ENCODE measurements around the gene PAF1. TPM values are rescaled to one million over a fixed set of nuclear protein-coding genes. Genes with fewer than 3 reads are reported as not detected.

PAF1 gene
- total RNA-seq, 2 donors from 2014 or later: 34.8 to 54.3 TPM

DNA sequence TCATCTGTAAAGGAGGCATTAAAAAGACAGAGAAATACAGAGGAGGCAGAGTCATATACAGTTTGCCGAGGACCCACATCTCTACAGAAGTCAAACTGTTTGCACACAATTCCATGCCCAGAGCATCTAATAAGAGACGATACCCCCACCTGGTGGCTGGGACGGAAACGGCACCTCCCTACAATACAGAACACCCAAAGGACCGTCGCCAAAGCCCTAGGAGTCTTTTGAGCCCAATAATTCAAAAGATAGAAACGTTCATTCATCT lies 20.9 kb upstream of the PAF1 start:
- peak; percentile 97 for DNase-seq (ENCODE audit: low spot score)
- TF ChIP-seq, protein P1, sequence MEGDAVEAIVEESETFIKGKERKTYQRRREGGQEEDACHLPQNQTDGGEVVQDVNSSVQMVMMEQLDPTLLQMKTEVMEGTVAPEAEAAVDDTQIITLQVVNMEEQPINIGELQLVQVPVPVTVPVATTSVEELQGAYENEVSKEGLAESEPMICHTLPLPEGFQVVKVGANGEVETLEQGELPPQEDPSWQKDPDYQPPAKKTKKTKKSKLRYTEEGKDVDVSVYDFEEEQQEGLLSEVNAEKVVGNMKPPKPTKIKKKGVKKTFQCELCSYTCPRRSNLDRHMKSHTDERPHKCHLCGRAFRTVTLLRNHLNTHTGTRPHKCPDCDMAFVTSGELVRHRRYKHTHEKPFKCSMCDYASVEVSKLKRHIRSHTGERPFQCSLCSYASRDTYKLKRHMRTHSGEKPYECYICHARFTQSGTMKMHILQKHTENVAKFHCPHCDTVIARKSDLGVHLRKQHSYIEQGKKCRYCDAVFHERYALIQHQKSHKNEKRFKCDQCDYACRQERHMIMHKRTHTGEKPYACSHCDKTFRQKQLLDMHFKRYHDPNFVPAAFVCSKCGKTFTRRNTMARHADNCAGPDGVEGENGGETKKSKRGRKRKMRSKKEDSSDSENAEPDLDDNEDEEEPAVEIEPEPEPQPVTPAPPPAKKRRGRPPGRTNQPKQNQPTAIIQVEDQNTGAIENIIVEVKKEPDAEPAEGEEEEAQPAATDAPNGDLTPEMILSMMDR (IDR thresholded peaks at IDR 0.05): peak; percentile 93 to 95
- H3K4me3 ChIP-seq: peak overlapping the region in 1 of 2 donors; percentile 86
- peaks cover 27% of the 10 kb centered on the region for H3K36me3 ChIP-seq
- H3K27ac ChIP-seq: peak overlapping the region; percentile 99 to 100
- peaks cover 0 to 42% of the 10 kb centered on the region in 2 donors for H3K4me1 ChIP-seq
- H3K27me3 ChIP-seq: no peaks in the 10 kb centered on the region
- no peaks in the 10 kb centered on the region for H3K9me3 ChIP-seq

DNA sequence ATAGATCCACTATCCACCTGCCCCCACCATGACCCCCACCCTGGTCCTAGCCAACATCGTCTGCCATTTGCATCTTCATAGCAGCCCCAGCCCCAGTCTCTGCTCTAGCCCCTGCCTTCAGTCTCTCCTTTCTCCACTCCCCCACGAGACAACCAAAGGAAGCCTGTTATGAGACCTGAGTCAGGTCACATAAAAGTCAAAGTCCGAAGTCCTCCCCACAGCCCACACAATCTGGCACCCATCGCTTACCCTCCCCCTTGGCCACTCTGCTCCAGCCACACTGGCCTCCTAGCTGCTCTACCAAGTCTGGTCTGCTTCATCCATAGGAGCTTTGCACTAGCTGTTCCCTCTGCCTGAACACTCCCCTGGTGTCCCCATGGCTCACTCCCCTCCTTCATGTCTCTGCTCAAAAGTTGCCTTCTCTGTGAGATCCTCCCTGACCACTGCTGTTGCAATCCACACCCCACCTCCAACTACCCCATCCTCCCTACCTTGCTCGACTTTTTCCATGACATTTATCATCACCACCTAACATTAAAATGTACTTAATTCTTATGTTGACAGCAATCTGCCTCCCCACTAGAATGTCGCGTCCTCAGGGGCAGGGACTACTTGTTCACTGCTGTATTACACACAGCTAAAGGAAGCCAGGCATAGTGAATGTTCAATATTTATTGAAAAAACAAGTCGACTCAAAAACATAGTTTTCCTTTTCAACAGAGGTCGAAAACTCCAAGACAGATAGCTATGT lies 20.4 kb upstream of the PAF1 start:
- Histone ChIP-seq H3K36me3 (peaks cover 25% of the 10 kb centered on the region), H3K4me1 (peaks cover 0 to 42% of the 10 kb centered on the region in 2 donors), H3K9me3 (no peaks in the 10 kb centered on the region), H3K27me3 (no peaks in the 10 kb centered on the region), H3K4me3 (peak overlapping the region; percentile 86 to 89), H3K27ac (peak overlapping the region; percentile 99 to 100)
- peak; percentile 88 for DNase-seq (ENCODE audit: low spot score)
- TF ChIP-seq, protein P1 (IDR thresholded peaks at IDR 0.05): no peak

DNA sequence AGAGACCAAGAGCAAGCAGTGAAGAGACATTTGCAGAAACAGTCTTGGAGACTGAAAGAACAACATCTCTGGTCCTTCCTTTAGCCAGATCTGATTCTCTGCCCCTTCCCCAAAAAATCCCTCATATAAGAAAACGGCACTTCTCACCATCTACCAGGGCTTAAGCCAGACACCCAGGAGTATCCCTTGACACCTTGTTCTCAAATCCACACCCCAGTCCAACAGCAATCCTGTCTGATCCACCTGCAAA lies 19.9 kb upstream of the PAF1 start:
- H3K36me3 ChIP-seq: peaks cover 25% of the 10 kb centered on the region
- no peak for DNase-seq (ENCODE audit: low spot score)
- H3K4me3 ChIP-seq: peak overlapping the region; percentile 86 to 89
- no peaks in the 10 kb centered on the region for H3K9me3 ChIP-seq
- H3K4me1 ChIP-seq: peaks cover 0 to 46% of the 10 kb centered on the region in 2 donors
- peak overlapping the region; percentile 99 to 100 for H3K27ac ChIP-seq
- TF ChIP-seq, protein P1 (IDR thresholded peaks at IDR 0.05): no peak
- no peaks in the 10 kb centered on the region for H3K27me3 ChIP-seq

DNA sequence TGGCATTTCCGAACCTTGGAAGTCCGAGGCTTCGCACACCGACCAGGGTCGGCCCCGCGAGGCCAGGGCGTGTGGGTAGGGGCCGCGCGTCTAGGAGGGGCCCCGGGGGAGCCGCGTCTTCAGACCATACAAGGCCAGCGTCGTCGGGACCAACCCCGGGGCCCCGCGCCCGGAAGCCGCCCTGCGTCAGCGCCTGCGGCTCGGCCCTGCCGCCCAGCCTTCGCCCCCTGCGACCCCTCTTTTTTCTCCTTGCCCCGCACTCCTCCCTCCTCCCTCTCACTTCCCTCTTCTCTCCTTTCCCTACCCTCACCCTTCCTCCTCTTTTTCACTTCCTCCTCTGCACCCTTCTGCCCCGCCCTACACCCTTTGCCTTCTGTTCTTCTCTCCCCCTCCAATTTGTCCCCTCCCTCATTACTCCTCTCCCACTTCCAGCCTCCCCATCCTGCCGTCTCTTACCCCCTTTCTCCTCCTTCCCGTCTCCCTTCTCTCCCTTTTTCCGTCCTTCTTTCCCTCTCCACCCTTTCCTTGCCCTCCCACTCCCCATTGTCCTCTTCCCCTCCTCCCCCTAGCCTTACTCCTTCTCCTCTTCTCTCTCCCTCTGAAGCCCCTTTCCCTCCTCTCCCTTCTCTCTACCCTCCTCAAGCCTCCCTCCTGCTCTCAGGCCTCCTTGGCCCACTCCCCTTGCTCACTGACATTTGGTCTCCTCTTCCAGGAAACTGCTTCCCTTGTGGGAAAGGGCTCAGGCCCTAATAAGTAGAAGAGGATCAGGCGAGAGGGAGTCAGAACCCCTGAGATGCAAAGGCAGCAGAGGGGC lies 19.3 kb upstream of the PAF1 start:
- TF ChIP-seq, protein P1 (IDR thresholded peaks at IDR 0.05): no peak
- H3K27me3 ChIP-seq: no peaks in the 10 kb centered on the region
- peak; percentile 85 for DNase-seq (ENCODE audit: low spot score)
- H3K4me3 ChIP-seq: peak overlapping the region; percentile 86 to 89
- H3K4me1 ChIP-seq: peaks cover 0 to 46% of the 10 kb centered on the region in 2 donors
- H3K27ac ChIP-seq: peak overlapping the region; percentile 99 to 100
- H3K36me3 ChIP-seq: peaks cover 25% of the 10 kb centered on the region
- no peaks in the 10 kb centered on the region for H3K9me3 ChIP-seq

DNA sequence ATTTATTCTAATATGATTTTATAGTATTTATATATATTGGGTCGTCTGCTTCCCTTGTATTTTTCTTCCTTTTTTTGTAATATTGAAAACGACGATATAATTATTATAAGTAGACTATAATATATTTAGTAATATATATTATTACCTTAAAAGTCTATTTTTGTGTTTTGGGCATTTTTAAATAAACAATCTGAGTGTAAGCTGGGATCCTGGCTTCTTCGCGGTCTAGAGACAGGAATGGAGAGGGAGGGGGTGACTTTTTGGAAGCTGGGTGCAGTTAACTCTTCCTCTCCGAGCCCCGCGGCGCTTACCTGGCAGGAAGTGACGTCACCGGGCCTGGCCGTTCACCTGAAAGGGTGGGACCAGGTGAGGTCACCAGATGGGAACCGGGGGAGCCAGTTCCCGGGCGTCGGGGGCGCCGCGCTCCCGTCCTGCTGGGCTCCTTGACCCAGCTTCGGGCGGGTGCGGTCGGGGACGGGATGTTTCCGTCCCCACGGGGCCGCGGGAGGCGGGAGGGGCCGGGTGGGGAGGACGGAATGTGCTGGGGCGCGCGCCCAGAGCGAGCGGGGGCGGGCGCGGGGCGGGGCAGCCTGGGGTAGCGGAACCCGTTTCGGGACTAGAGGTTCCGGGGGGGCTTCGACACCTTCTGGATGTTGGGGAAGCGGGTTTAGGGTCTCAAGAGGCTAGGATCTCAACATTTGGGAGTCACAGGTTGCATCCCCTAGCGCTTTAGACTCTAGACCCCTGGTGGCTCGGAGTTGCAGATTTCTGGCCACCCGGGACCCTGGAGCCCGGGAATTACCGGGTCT lies 18.5 kb upstream of the PAF1 start:
- peak overlapping the region; percentile 86 to 89 for H3K4me3 ChIP-seq
- H3K4me1 ChIP-seq: peaks cover 0 to 44% of the 10 kb centered on the region in 2 donors
- peak overlapping the region; percentile 99 to 100 for H3K27ac ChIP-seq
- peaks cover 25% of the 10 kb centered on the region for H3K36me3 ChIP-seq
- no peaks in the 10 kb centered on the region for H3K27me3 ChIP-seq
- DNase-seq (ENCODE audit: low spot score): peak; percentile 93
- H3K9me3 ChIP-seq: no peaks in the 10 kb centered on the region
- TF ChIP-seq, protein P1 (IDR thresholded peaks at IDR 0.05): no peak

Measured in right atrium auricular region (tissue), 2 donors.